Astrocyte (in vitro differentiated cells and primary cell): ENCODE results near the gene HS6ST3. TPM values are rescaled to one million over a fixed set of nuclear protein-coding genes. Genes with fewer than 3 reads are reported as not detected.

Experiments used
- DNase-seq: peaks from one replicate; pipeline ENCODE4 v3.0.0-alpha.2; 2010; ENCODE audit warnings: low read depth
- FAIRE-seq: peaks from 2 replicates; lab custom pipeline; 2011; peaks lifted over from hg19 to GRCh38; lab: Jason Lieb, UNC
- H2AFZ ChIP-seq: 2 replicates; pipeline ENCODE4 v1.6.0; 2012; ENCODE audit warnings: low read depth, low read length, inconsistent platforms
- H3K27ac ChIP-seq: 2 replicates; pipeline ENCODE4 v1.5.1; 2011; ENCODE audit warnings: low read depth, low read length, inconsistent platforms
- H3K27me3 ChIP-seq: 2 replicates; pipeline ENCODE4 v1.6.0; 2011; ENCODE audit warnings: low read length, inconsistent platforms; ENCODE audit not compliant: insufficient read depth
- H3K36me3 ChIP-seq: 2 replicates; pipeline ENCODE4 v1.5.1; 2011; ENCODE audit warnings: low read length, inconsistent platforms; ENCODE audit not compliant: insufficient read depth
- H3K4me1 ChIP-seq: 2 replicates; pipeline ENCODE4 v1.5.1; 2011; ENCODE audit warnings: low read length, inconsistent platforms; ENCODE audit not compliant: insufficient read depth
- H3K4me2 ChIP-seq: 2 replicates; pipeline ENCODE4 v1.6.0; 2012; ENCODE audit warnings: low read length, inconsistent platforms
- H3K4me3 ChIP-seq: 2 replicates; pipeline ENCODE4 v1.5.1; 2011; ENCODE audit warnings: low read depth, mild to moderate bottlenecking, low read length, inconsistent platforms; ENCODE audit not compliant: insufficient read depth
- H3K79me2 ChIP-seq: 2 replicates; pipeline ENCODE4 v1.6.0; 2012; ENCODE audit warnings: mild to moderate bottlenecking, low read length, inconsistent platforms; ENCODE audit not compliant: insufficient read depth
- H3K9ac ChIP-seq: 2 replicates; pipeline ENCODE4 v1.6.0; 2012; ENCODE audit warnings: mild to moderate bottlenecking, low read length, inconsistent platforms
- H3K9me3 ChIP-seq: 2 replicates; pipeline ENCODE4 v1.5.1; 2012; ENCODE audit warnings: low read depth, mild to moderate bottlenecking, low read length, inconsistent platforms; ENCODE audit not compliant: insufficient read depth
- H4K20me1 ChIP-seq: 2 replicates; pipeline ENCODE4 v1.6.0; 2012; ENCODE audit warnings: low read length, inconsistent platforms; ENCODE audit not compliant: insufficient read depth
- H3K27ac Mint-ChIP-seq: one replicate; pipeline ENCODE4 v1.8.0; 2021; ENCODE audit warnings: mild to moderate bottlenecking, mixed read lengths; ENCODE audit not compliant: unreplicated experiment
- H3K27me3 Mint-ChIP-seq: one replicate; pipeline ENCODE4 v1.8.0; 2021; ENCODE audit warnings: low read depth, mixed read lengths; ENCODE audit not compliant: unreplicated experiment
- H3K36me3 Mint-ChIP-seq: one replicate; pipeline ENCODE4 v1.8.0; 2021; ENCODE audit warnings: low read depth, mixed read lengths; ENCODE audit not compliant: unreplicated experiment
- H3K4me1 Mint-ChIP-seq: one replicate; pipeline ENCODE4 v1.8.0; 2021; ENCODE audit warnings: low read depth, mixed read lengths; ENCODE audit not compliant: unreplicated experiment
- H3K4me3 Mint-ChIP-seq: one replicate; pipeline ENCODE4 v1.8.0; 2021; ENCODE audit warnings: mild to moderate bottlenecking, moderate library complexity, mixed read lengths; ENCODE audit not compliant: unreplicated experiment
- H3K9me3 Mint-ChIP-seq: one replicate; pipeline ENCODE4 v1.8.0; 2021; ENCODE audit warnings: mild to moderate bottlenecking, mixed read lengths; ENCODE audit not compliant: unreplicated experiment
- EZH2 ChIP-seq: IDR thresholded peaks from 2 replicates; pipeline ENCODE4 v1.6.1; 2012; ENCODE audit warnings: mild to moderate bottlenecking, low read length, inconsistent platforms; ENCODE audit not compliant: insufficient read depth
- total RNA-seq: library from RNA; stranded (reverse); gene quantifications from 2 replicates; pipeline ENCODE4 v1.2.1, GENCODE V29; 2021
- TF ChIP-seq, protein P1 (sequence below): IDR thresholded peaks from 2 replicates; pipeline ENCODE4 v1.5.1; 2011; ENCODE audit warnings: low read depth, mild to moderate bottlenecking, inconsistent platforms, low read length, moderate library complexity; ENCODE audit not compliant: insufficient read depth

HS6ST3 gene
- total RNA-seq, 1 donor from 2014 or later, result 0.07 TPM

DNA sequence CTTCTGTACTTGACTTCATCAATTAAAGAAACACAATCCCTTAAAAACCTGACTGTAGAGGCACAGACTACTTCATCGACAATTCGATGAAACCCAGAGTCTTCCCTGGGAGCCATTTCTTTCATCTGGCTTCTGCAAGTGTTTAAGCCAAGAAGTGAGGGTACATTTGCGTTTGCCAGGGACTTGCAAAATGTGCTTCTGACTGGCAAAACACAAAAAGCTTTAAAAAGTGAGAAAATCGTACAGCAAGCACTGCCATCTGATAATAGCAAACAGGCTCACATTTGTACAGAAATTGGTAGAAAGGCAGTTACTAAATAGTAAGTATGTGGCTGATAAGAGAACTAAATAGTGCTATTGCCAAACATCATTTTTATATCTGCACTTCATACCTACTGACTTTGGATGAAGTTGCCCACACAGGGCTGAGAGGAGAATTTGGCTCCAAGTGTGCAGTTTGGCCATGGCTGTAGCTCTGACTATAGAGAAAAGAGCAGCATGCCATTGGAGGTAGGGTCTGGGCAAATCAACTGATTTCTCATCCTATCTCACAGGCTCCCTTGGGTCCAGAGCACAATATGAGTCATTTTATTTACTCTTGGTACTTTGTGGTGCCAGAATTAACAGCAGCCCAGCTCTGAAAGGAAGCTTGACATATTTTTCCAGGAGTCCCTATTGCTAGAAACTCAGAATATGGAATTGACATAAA lies 546.2 kb downstream of the HS6ST3 start:
- no peaks in the 10 kb centered on the region for H3K4me1 Mint-ChIP-seq
- no peak overlapping the region for H2AFZ ChIP-seq
- no peak for TF ChIP-seq EZH2
- TF ChIP-seq, protein P1, sequence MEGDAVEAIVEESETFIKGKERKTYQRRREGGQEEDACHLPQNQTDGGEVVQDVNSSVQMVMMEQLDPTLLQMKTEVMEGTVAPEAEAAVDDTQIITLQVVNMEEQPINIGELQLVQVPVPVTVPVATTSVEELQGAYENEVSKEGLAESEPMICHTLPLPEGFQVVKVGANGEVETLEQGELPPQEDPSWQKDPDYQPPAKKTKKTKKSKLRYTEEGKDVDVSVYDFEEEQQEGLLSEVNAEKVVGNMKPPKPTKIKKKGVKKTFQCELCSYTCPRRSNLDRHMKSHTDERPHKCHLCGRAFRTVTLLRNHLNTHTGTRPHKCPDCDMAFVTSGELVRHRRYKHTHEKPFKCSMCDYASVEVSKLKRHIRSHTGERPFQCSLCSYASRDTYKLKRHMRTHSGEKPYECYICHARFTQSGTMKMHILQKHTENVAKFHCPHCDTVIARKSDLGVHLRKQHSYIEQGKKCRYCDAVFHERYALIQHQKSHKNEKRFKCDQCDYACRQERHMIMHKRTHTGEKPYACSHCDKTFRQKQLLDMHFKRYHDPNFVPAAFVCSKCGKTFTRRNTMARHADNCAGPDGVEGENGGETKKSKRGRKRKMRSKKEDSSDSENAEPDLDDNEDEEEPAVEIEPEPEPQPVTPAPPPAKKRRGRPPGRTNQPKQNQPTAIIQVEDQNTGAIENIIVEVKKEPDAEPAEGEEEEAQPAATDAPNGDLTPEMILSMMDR, result no peak
- H4K20me1 ChIP-seq, result no peaks in the 10 kb centered on the region
- DNase-seq (no peak), FAIRE-seq (no peak)
- peaks cover 2% of the 10 kb centered on the region for H3K27me3 Mint-ChIP-seq
- no peaks in the 10 kb centered on the region for H3K79me2 ChIP-seq
- no peaks in the 10 kb centered on the region for H3K4me1 ChIP-seq
- H3K27me3 ChIP-seq, result no peaks in the 10 kb centered on the region
- no peak overlapping the region for H3K4me2 ChIP-seq
- no peaks in the 10 kb centered on the region for H3K36me3 Mint-ChIP-seq
- no peak overlapping the region for H3K27ac ChIP-seq
- H3K9ac ChIP-seq, result no peak overlapping the region
- H3K9me3 Mint-ChIP-seq, result peaks cover 10% of the 10 kb centered on the region
- H3K4me3 ChIP-seq, result no peak overlapping the region
- H3K36me3 ChIP-seq, result no peaks in the 10 kb centered on the region
- no peaks in the 10 kb centered on the region for H3K9me3 ChIP-seq
- H3K27ac Mint-ChIP-seq, result no peak overlapping the region
- no peak overlapping the region for H3K4me3 Mint-ChIP-seq

DNA sequence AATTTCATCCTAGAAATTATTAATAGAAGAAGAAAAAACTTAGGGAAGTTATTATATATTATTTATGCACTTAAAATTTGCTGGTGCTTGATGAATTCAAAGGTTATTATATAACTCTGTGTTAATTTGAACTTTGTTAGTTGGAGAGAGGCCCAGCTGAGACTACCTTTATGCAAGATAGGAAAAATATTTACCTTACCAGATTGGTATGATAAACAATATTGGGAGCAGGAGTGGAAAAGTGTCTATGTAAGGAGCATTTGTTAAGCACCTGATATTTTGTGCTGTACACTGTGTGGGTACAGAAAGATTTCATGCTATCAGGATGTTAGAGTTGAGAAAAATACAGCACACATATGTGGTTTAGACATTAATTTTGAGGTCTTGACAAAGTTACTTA lies 547.1 kb downstream of the HS6ST3 start:
- Mint-ChIP-seq H3K36me3 (no peaks in the 10 kb centered on the region), H3K9me3 (peaks cover 10% of the 10 kb centered on the region), H3K4me3 (no peak overlapping the region), H3K27ac (no peak overlapping the region), H3K27me3 (peaks cover 2% of the 10 kb centered on the region), H3K4me1 (no peaks in the 10 kb centered on the region)
- Histone ChIP-seq H3K9ac (no peak overlapping the region), H3K27ac (no peak overlapping the region), H4K20me1 (no peaks in the 10 kb centered on the region), H3K27me3 (no peaks in the 10 kb centered on the region), H3K79me2 (no peaks in the 10 kb centered on the region), H3K4me1 (no peaks in the 10 kb centered on the region), H3K36me3 (no peaks in the 10 kb centered on the region), H3K4me3 (no peak overlapping the region), H3K4me2 (no peak overlapping the region), H3K9me3 (no peaks in the 10 kb centered on the region), H2AFZ (no peak overlapping the region)
- no peak for TF ChIP-seq EZH2
- TF ChIP-seq, protein P1, result no peak
- FAIRE-seq (no peak), DNase-seq (no peak)

DNA sequence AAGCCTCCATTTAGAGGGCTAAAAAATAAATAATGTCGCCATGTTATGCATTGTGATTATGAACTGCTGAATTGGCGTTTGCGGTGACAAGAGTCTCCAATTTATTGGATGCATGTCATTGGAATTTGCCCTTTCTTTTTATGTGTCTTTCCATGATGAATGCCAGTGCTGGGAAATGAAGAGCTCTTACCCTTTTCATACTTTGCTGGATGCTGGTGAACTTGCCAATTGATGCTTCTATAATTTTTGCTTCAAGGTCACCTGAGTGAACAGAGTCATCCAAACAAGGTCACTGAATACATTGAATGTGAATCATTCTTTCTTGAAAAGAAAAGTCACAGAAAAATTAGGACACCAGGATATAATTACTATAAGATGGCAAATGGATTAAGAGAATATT lies 556.2 kb downstream of the HS6ST3 start:
- Mint-ChIP-seq H3K27ac (no peak overlapping the region), H3K4me1 (no peaks in the 10 kb centered on the region), H3K27me3 (no peaks in the 10 kb centered on the region), H3K36me3 (peaks cover 2% of the 10 kb centered on the region), H3K4me3 (no peak overlapping the region), H3K9me3 (peaks cover 9% of the 10 kb centered on the region)
- Histone ChIP-seq H4K20me1 (no peaks in the 10 kb centered on the region), H3K4me1 (peaks cover 5% of the 10 kb centered on the region), H3K4me2 (no peak overlapping the region), H3K79me2 (no peaks in the 10 kb centered on the region), H3K27me3 (no peaks in the 10 kb centered on the region), H3K9ac (no peak overlapping the region), H3K27ac (no peak overlapping the region), H2AFZ (no peak overlapping the region), H3K4me3 (no peak overlapping the region), H3K9me3 (no peaks in the 10 kb centered on the region), H3K36me3 (no peaks in the 10 kb centered on the region)
- TF ChIP-seq, protein P1, result no peak
- TF ChIP-seq EZH2, result no peak
- FAIRE-seq, result no peak
- DNase-seq, result no peak
